Measurements from ENCODE around the gene MGRN1. TPM values are rescaled to one million over a fixed set of nuclear protein-coding genes. Genes with fewer than 3 reads are reported as not detected.

MGRN1 gene
- 10 to 100 TPM in 1 of 6 donors, 1 to 10 TPM in 5; 3.9 to 10.6 (median 6.6) TPM for polyA plus RNA-seq (ENCODE audit: low read depth in 6 of 6)

DNA sequence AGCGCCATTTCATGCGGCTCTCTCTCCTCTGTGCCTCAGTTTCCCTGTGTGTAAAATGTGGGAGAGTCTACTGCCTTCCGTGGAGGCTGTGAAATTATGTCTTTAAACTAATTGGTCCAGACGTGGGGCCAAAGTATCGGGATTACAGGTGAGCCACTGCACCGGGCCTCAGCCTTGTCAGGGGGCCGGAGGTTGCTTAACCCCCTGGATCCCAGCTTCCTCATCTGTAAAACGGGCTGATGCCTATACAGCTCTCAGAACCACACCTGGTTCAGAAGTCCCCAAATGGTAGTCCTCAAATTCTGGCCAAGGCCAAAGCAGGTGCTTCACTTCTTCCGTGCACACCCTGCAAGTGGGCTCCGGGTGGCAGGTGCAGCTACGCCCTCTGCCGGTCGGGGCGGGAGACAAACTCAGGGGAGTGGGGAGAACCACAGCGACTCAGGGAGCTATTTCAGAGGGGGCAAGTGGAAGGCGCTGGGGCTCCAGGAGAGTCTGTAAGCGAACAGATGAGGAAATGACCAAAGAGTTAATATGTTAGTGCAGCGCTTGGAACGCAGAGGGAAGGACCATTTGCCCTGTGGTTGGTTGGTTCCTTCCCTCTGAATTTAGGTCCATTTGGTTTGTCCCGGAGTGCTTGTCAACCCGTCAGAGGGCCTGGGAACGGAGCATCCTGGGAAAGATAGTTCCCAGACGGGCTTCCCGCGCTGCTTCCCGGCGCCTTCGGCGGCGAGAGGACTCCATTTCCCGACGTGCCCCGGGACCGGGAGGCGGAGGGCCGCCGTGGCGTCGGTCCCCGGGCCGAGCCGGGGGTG lies at the start of gene MGRN1:
Gene MGRN1, plus strand, starts transcription at position 812 of the 812 bp plus-strand sequence. CDS start 135 bp downstream, outside the sequence.
- peak within 1 kb of the TSS; percentile 97 to 100 (median 99) for H3K27ac Mint-ChIP-seq
- DNase-seq: peak; percentile 91
- H3K27me3 Mint-ChIP-seq: no peaks in the 10 kb centered on the region
- H3K4me3 Mint-ChIP-seq: peak within 1 kb of the TSS; percentile 83 to 99 (median 96)
- H3K9me3 Mint-ChIP-seq: no peaks in the 10 kb centered on the region
- peak; percentile 78 to 79 for ATAC-seq (ENCODE audit: low read depth in 2 of 2)
- H3K36me3 Mint-ChIP-seq: no peaks in the 10 kb centered on the region
- H3K4me1 Mint-ChIP-seq: peaks cover 18 to 38% (median 29%) of the 10 kb centered on the region in 3 donors

GRCh38 chr16:4574919-4575705 lies 49.5 kb upstream of the MGRN1 start:
- Mint-ChIP-seq H3K36me3 (no peaks in the 10 kb centered on the region), H3K4me3 (no peak overlapping the region), H3K27me3 (peaks cover 0 to 3% (median 0%) of the 10 kb centered on the region in 3 donors), H3K9me3 (no peaks in the 10 kb centered on the region), H3K4me1 (no peaks in the 10 kb centered on the region), H3K27ac (no peak overlapping the region)
- DNase-seq: no peak
- ATAC-seq (ENCODE audit: low read depth in 2 of 2): no peak

GRCh38 chr16:4576008-4576407 lies 48.6 kb upstream of the MGRN1 start:
- no peaks in the 10 kb centered on the region for H3K4me1 Mint-ChIP-seq
- no peak overlapping the region for H3K4me3 Mint-ChIP-seq

DNA sequence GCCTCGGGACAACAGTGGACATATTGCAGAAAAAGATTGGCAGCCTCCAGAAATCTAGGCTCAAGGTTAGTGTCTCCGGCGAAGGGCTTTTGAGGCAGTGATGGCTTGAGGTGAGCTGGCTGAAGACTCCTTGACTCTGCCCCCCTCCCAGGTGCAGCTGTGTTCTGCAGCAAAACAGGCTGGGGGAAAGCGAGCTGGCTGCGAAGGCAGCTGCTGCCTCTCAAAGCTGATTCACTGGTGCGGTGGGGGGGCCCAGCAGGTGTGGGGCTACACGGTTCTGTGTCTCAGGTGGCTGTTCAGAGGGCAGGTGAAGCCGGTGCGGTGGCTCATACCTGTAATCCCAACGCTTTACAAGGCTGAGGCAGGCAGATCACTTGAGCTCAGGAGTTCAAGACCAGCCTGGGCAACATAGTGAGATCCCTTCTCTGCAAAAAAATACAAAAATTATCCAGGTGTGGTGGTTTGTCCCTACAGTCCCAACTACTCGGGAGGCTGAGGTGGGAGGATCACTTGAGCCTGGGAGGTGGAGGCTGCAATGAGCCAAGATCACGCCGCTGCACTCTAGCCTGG lies 45.6 kb upstream of the MGRN1 start:
- H3K36me3 Mint-ChIP-seq: no peaks in the 10 kb centered on the region
- no peak overlapping the region for H3K4me3 Mint-ChIP-seq

More at GRCh38 chr16:4576008-4576407, 48.6 kb upstream of the MGRN1 start:
- DNase-seq: no peak
- H3K27ac Mint-ChIP-seq: no peak overlapping the region
- H3K9me3 Mint-ChIP-seq: no peaks in the 10 kb centered on the region
- H3K27me3 Mint-ChIP-seq: peaks cover 0 to 3% (median 0%) of the 10 kb centered on the region in 3 donors
- no peak for ATAC-seq (ENCODE audit: low read depth in 2 of 2)
- no peaks in the 10 kb centered on the region for H3K36me3 Mint-ChIP-seq

GRCh38 chr16:4580250-4580649 lies 44.4 kb upstream of the MGRN1 start:
- Mint-ChIP-seq H3K27me3 (no peaks in the 10 kb centered on the region), H3K4me1 (no peaks in the 10 kb centered on the region), H3K27ac (no peak overlapping the region), H3K9me3 (no peaks in the 10 kb centered on the region), H3K36me3 (no peaks in the 10 kb centered on the region), H3K4me3 (no peak overlapping the region)
- ATAC-seq (ENCODE audit: low read depth in 2 of 2) (no peak), DNase-seq (no peak)

More for the DNA sequence above, 45.6 kb upstream of the MGRN1 start:
- ATAC-seq (ENCODE audit: low read depth in 2 of 2) (no peak), DNase-seq (no peak)
- no peak overlapping the region for H3K27ac Mint-ChIP-seq
- no peaks in the 10 kb centered on the region for H3K9me3 Mint-ChIP-seq
- H3K27me3 Mint-ChIP-seq: no peaks in the 10 kb centered on the region
- H3K4me1 Mint-ChIP-seq: no peaks in the 10 kb centered on the region

GRCh38 chr16:4583906-4584305 lies 40.7 kb upstream of the MGRN1 start:
- Mint-ChIP-seq H3K9me3 (peaks cover 0 to 11% (median 4%) of the 10 kb centered on the region in 7 donors), H3K27ac (peak overlapping the region in 1 of 6 donors; percentile 59), H3K4me1 (peaks cover 0 to 4% (median 4%) of the 10 kb centered on the region in 3 donors), H3K27me3 (peaks cover 12 to 27% (median 15%) of the 10 kb centered on the region in 3 donors), H3K36me3 (no peaks in the 10 kb centered on the region), H3K4me3 (no peak overlapping the region)
- ATAC-seq (ENCODE audit: low read depth in 2 of 2): no peak
- DNase-seq: no peak

GRCh38 chr16:4586291-4586690 lies 38.3 kb upstream of the MGRN1 start:
- peaks cover 0 to 13% (median 4%) of the 10 kb centered on the region in 7 donors for H3K9me3 Mint-ChIP-seq
- DNase-seq: no peak
- H3K4me3 Mint-ChIP-seq: no peak overlapping the region
- H3K4me1 Mint-ChIP-seq: peaks cover 0 to 4% (median 4%) of the 10 kb centered on the region in 3 donors
- H3K36me3 Mint-ChIP-seq: no peaks in the 10 kb centered on the region
- H3K27ac Mint-ChIP-seq: peak overlapping the region in 1 of 6 donors; percentile 33
- peaks cover 12 to 30% (median 15%) of the 10 kb centered on the region in 3 donors for H3K27me3 Mint-ChIP-seq
- ATAC-seq (ENCODE audit: low read depth in 2 of 2): no peak

DNA sequence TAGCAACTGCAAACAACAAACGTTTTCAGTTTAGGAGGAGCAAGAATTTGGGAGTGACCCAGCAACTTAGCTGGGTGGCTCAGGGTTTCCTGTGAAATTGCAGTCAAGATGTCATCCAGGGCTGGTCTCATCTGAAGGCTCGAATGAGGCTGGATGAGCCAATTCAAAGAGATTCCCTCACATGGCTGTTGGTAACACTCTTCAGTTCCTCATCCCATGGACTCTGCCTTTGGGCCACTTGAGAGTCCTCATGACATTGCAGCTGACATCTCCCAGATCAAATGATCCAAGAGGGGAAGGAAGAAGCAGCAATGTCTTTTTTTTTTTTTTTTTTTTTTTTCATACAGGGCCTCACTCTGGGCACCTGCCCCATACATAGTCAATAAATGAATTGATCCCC lies 36.2 kb upstream of the MGRN1 start:
- Mint-ChIP-seq H3K4me1 (peaks cover 0 to 4% (median 4%) of the 10 kb centered on the region in 3 donors), H3K27me3 (peaks cover 12 to 30% (median 15%) of the 10 kb centered on the region in 3 donors), H3K27ac (no peak overlapping the region), H3K36me3 (no peaks in the 10 kb centered on the region), H3K4me3 (no peak overlapping the region), H3K9me3 (peaks cover 0 to 13% (median 4%) of the 10 kb centered on the region in 7 donors)
- no peak for DNase-seq
- ATAC-seq (ENCODE audit: low read depth in 2 of 2): no peak

DNA sequence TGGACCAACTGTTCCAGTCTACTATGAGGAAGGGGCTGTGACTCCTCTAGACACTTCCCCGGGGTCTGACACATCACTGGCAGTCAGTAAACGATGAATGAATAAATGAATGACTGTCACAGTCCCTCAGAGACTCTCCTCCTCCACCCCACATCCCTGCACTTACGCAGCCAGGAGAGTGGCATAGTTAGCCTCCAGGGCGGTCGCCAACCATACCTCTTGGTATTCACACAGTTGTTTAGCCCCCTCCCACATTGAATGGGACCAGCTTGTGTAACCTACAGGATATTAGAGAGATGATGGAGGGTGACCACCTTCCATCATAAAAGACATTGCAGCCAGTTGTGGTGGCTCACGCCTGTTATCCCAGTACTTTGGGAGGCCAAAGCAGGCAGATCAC lies 35.7 kb upstream of the MGRN1 start:
- DNase-seq: no peak

DNA sequence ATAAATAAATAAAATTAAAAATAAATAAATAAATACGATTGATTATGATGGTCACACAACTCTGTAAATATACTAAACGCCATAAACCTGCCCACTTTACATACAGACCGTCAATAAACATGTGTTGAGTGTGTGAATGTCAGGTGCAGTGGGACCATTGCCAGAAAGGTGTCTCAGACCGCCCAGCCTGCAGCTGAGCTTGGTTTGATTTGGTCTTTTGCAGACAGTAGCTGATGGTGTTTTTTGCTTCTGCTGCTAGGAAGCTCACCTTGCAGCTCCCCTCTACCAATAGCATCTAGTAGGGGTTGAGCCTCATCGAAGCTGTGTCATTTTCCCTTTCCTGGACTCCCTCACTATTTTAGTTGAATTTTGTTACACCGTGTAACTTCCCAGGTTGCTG lies 33.4 kb upstream of the MGRN1 start:
- Mint-ChIP-seq H3K36me3 (no peaks in the 10 kb centered on the region), H3K27ac (no peak overlapping the region), H3K27me3 (peaks cover 6 to 28% (median 14%) of the 10 kb centered on the region in 3 donors), H3K4me1 (peaks cover 0 to 2% (median 0%) of the 10 kb centered on the region in 3 donors), H3K4me3 (no peak overlapping the region), H3K9me3 (peaks cover 0 to 13% (median 4%) of the 10 kb centered on the region in 7 donors)
- DNase-seq: no peak
- ATAC-seq (ENCODE audit: low read depth in 2 of 2): no peak

More for the DNA sequence above, 35.7 kb upstream of the MGRN1 start:
- H3K36me3 Mint-ChIP-seq: no peaks in the 10 kb centered on the region
- ATAC-seq (ENCODE audit: low read depth in 2 of 2): no peak
- no peak overlapping the region for H3K4me3 Mint-ChIP-seq
- H3K27me3 Mint-ChIP-seq: peaks cover 12 to 30% (median 15%) of the 10 kb centered on the region in 3 donors
- H3K9me3 Mint-ChIP-seq: peaks cover 0 to 13% (median 4%) of the 10 kb centered on the region in 7 donors
- H3K4me1 Mint-ChIP-seq: peaks cover 0 to 4% (median 4%) of the 10 kb centered on the region in 3 donors
- no peak overlapping the region for H3K27ac Mint-ChIP-seq

DNA sequence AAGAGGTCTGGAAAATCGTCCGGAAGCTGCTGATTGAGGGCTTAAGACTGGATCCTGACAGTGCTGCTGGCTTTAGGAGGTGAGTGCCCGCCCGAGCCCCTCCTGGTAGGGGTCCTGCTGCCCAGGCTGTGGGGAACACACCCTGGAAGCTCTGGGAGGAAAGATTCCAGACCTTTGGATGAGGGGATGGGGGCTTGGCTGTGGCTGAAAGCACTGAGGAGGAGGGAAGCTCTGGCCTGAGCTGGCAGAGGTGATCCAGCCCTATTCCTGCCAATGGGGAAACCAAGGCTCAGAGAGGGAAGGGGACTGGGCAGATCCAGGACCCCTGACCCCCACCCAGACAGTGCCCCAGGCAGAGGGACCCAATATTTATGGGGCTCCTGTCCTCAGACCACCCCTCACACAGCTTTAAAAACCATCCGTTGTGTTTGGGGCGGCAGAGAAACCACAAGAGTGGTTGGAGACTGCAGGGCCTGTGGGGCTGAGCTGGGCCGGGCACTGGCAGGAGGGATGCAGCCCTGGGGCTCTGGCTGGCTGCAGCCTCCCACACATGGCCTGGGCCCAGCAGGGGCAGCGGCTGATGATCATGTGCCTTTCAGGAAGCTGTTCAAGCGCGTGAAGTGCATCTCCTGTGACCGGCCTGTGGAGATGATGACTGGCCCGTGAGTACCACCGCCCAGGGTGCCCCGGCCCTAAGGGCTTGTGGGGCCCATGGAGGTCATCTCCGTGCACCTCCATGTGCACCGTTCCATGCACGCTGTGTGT lies 32.7 kb upstream of the MGRN1 start:
- peaks cover 0 to 2% (median 0%) of the 10 kb centered on the region in 3 donors for H3K4me1 Mint-ChIP-seq
- H3K9me3 Mint-ChIP-seq: peaks cover 0 to 13% (median 4%) of the 10 kb centered on the region in 7 donors
- ATAC-seq (ENCODE audit: low read depth in 2 of 2) (no peak), DNase-seq (no peak)
- no peak overlapping the region for H3K27ac Mint-ChIP-seq
- H3K36me3 Mint-ChIP-seq: no peaks in the 10 kb centered on the region
- no peak overlapping the region for H3K4me3 Mint-ChIP-seq
- peaks cover under 1 to 21% (median 8%) of the 10 kb centered on the region in 3 donors for H3K27me3 Mint-ChIP-seq

- Mint-ChIP-seq H3K4me1 (peaks cover 0 to under 1% (median 0%) of the 10 kb centered on the region in 3 donors), H3K36me3 (no peaks in the 10 kb centered on the region), H3K9me3 (peaks cover 0 to 11% (median 1%) of the 10 kb centered on the region in 7 donors), H3K27me3 (peaks cover 0 to 14% (median 8%) of the 10 kb centered on the region in 3 donors), H3K4me3 (no peak overlapping the region), H3K27ac (peak overlapping the region in 1 of 6 donors; percentile 65)
- DNase-seq: no peak
- ATAC-seq (ENCODE audit: low read depth in 2 of 2): no peak
Measured at GRCh38 chr16:4593086-4593485, 31.5 kb upstream of the MGRN1 start.
